Posterior vena cava (tissue), 2 donors: ENCODE data around the gene ST7L. TPM values are rescaled to one million over a fixed set of nuclear protein-coding genes. Genes with fewer than 3 reads are reported as not detected.
A peak's percentile ranks its signal among the peaks of the same experiment; 100 is the strongest.
"Not testable (repeated sequence)": the region's sequence is repeated elsewhere in the genome, so short reads cannot be mapped to it uniquely, and the experiment has no call there.

Experiments
- DNase-seq: peaks from one replicate; pipeline ENCODE4 v3.0.0-alpha.2; 2020; ENCODE audit warnings: low spot score
- intact Hi-C, 2 donors: fragments of 100-400 bp; cut with DNase I; formaldehyde crosslinking; loops; one replicate each; pipeline versions ENCODE4 v1.14.1 to v1.14.2; 2022 to 2023
- total RNA-seq, 2 donors: library from RNA; stranded (reverse); fragmentation: NEBNext Ultra II Directional; extraction: Animal tissue kit (Norgen Biotek cat#: 25700); gene quantifications; one replicate each; pipeline ENCODE4 v1.2.1, GENCODE V29; 2021
- donor health status: DM: yes; HTN: yes; CAD: no.
- donor health status: DM: yes; HTN: yes; CAD: no.

Gene ST7L
- total RNA-seq, 2 donors from 2014 or later, result 17.9 to 19.4 TPM

DNA sequence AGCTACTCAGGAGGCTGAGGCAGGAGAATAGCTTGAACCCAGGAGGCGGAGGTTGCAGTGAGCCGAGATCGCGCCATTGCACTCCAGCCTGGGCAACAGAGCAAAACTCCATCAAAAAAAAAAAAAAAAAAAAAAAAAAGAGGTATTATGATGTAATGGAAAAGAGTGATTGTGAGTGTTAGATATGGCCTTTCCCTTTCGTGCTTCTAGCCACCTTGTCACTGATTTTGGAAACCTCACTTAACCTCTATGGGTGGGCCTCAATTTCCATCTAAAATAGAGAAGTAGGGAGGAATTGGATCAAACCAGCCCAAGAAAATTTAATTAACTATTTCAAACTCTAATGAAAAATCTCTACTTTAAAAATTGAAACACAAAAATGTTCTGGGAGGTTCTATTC lies 5.6 kb upstream of the ST7L start:
- intact Hi-C loops, result loop anchor here in 1 of 2 donors (5.0 kb wide), 1 partner anchor 83 kb away; the partner anchor contains the start of gene RHOC
- not testable (repeated sequence) for DNase-seq

DNA sequence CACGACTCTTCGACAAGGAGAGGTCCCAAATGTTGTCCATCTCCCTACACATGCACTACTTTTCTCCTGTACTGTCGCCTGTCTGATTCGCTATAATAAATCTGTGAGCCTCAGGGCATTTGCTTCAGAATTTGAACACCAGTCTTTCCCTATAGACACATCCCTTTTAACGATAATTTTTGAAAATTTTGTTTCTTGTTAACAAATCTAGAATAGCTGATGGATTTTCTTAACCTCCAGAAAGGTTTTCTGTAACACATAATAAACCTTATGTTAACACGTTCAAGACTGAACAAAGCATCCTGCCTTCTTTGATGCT lies 1.4 kb upstream of the ST7L start:
- no peak for DNase-seq
- intact Hi-C loops, result loop anchor here in 1 of 2 donors (5.0 kb wide), 1 partner anchor 87 kb away; the partner anchor contains the start of gene RHOC

DNA sequence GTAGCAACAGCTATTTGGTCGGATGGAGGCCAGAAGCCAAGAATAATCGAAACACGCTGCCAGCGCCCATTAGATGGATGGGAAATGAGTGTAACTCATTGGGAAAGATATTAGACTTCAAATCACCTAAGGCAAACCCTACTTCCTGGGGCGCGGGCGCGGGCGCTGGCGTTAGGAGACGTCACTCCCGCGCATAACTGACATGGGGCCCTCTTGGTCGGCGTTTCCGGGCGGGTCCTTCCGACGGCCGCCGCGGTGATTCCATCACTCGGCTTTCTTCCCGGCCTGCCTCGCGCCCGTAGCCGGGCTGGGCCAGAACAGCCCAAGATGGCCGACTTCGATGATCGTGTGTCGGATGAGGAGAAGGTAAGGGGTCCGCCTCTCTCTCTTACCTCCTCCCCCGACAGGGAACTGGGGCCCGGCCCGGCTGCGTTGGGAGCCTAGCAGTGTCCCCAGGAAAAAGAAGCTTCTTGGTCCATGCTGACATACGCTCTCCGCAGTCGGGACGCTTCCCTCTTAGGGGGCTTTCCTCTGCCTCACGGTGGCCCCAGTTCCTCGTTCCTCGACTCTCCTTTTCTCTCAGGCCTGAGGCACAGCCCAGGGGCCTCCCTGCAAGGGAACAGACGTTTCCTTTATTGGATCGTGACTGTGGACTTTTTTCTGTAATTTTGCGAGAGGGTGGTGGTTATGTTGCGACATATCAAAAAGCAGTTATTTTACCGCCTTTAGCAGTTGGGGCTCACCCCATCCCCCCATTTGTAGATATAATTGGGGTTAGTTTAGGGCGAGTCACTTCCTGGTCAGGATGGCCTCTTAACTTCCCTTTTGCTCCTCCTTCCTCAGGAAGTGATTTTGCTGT lies 806 bp upstream of the ST7L start, which contains the start of gene CAPZA1:
TSS of gene CAPZA1 (plus strand) at position 315 of the 859 bp plus-strand sequence. CDS start at position 328, 13 bp downstream.
- DNase-seq, result peak; percentile 98
- intact Hi-C loops, result loop anchor here (5.0 to 10.0 kb wide), 2 partner anchors 88 to 235 kb away; partner anchors contain the start of gene RHOC (in 1 of the 2)

DNA sequence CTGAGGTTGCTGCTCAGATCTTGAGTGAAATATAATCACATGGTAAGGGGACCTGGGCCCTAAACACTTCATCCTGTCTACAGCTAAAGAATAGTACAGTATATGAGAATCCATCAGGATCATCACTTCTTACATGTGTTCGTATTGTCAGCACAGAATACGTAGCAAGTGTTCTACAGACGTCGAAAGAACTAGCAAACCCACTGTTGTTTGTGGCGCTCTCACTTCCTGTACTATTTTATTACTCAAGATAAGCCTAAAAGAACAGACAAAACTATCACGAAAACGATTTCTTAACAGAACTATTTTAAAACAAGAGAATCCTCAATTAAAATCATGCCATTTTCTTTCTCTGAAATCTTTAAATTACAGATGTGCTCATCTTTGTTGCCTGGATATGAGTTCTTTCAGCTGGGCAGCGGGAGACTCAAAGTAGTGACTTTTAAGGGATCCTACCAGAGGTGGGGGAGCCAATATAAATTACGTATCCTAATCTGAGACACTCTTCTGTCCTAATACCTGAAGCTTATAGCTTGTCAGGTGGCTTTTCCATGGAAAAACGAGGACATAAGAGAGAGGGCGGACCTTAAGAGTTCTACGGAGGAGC lies 724 bp downstream of the ST7L start:
- DNase-seq, result no peak
- intact Hi-C loops, result loop anchor here in 1 of 2 donors (10.0 kb wide), 1 partner anchor 233 kb away; no protein-coding TSS in a partner anchor

DNA sequence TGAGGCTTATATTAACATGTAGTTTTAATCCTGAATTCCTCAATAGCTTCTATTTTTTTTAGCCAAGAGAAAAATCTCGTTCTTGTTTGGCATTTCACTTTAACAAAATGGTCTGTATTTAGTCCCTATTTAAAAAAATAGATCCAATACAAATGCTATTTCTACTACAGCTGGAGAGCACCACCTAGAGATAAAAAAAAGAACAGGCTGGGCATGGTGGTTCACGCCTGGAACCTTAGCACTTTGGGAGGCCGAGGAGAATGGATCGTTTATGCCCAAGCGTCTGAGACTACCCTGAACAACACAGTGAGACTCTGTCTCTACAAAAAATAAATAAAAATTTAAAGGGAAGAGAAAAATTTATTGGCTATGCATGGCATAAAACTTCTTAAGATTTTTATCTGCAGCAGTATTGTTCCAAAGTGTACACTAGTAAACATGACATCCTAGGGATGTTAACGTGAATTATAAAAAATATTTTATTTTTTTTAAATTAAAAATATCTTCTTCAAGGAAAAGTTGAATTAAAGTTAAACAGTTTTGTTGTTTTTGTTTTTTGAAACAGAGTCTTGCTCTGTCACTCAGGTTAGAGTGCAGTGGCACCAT lies 4.4 kb downstream of the ST7L start:
- DNase-seq, result no peak
- intact Hi-C loops, result loop anchor here in 1 of 2 donors (10.0 kb wide), 1 partner anchor 230 kb away; no protein-coding TSS in a partner anchor

DNA sequence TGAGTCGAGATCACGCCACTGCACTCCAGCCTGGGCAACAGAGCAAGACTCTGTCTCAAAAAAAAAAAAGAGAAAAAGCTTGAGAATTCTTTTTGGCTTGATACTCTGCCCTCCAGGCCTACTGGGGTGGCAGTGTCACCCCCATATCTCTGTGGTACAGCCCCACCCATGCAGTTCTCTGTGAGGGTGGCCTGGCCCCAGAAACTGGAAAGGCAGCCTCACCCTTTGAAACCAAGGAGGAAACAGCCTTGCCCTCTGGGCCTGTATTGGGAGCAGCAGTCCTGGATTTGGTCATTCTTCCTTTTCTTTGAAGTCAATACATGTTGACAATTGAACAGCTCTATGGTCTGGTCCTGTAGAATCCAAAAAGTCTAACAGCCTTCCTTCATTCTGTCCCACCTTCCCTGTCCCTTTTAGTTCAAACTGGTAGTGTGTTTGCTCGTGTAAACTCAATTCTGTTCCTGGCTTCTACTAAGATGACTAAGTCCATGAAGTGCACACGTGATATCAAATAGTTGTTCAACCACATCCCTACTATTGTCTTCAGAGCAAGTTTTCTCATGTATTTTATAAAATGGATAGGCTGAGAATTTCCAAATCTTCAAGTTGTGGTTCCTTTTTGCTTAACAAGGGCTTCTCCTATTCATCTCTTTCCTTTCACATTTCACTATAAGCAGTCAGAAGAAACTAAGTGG lies 13.2 kb downstream of the ST7L start:
- DNase-seq, result no peak
- intact Hi-C loops, result no loop called here

DNA sequence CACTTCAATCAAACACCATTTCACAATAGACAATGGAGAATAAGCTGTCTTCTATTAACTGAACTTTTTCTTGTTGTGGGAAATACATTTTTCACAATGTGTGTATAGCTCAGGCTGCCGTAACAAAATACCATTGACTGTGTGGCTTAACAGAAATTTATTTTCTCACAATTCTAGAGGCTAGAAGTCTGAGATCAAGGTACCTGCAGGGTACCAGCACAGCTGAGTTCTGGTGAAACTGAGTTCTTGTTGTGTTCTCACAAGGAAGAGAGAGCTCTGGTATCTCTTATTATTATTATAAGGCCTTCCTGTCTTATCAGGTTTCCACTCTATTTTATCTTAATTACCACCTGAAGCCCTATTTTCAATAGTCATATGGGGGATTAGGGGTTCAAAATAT lies 15.4 kb downstream of the ST7L start:
- intact Hi-C loops, result no loop called here
- no peak for DNase-seq

DNA sequence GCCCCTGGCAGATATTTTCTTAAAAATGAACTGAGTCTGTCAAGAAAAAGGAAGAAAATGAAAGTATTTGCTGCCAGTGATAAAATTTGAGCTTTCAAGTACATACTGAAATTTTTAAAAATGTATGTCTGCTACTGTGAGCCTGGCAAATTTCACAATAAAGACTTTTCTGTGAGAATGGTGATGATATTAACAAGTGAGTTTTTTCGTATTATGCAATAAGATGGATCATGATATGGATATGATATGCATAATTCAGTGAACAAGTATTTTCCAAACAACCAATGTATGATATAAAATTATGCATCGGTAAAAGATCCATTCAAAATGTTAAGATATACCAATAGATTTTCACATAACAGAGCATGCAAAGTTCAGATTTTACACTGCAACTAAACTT lies 15.9 kb downstream of the ST7L start:
- intact Hi-C loops, result no loop called here
- no peak for DNase-seq

DNA sequence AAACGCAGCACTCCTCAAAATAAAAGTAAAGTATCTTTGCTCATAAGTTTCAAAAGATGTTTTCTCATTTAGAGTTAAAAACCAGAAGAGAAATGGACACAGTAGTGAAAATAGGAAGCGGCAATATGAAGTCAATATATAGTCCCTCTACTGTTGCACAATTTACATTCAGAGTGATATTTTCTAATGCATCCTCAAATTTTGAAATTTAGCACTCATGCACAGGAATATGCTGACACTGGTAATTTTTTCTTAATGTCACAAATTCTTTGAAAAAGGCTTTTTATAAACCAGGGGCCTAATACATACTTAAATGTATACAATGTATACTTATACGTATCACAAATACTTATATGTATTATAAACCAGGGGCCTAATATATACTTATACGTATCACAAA lies 19.5 kb downstream of the ST7L start:
- intact Hi-C loops, result no loop called here
- no peak for DNase-seq

DNA sequence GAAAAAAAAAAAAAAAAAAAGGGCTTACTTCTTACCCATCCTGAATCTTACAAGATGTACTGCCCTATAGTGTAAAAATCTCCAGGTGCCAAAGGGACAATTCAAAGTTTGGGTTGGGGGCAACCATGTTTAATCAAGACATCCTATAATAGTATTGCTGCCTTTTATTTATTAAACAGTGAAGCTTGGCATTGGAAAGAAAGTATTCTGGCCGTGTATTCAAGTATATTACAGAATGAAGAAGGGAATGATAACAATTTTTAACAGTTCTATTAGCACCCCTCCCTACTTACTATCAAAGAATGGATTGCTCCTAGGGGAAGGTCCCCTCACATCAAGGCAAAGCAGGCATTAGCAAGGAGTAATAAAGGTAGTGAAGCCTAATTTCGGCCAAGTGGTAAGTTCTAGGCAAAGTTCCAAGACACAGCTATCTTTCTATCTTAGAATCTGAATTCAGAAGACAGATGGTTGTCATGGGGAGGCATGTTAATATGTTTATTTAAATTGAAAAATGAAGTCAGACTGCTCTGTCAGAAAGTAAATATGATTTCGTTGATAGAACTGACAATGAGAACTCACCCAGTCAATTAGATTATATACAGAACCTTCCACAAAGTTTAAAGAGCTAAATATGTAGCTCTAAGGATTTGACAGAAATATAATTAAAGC lies 24.6 kb downstream of the ST7L start:
- DNase-seq, result no peak
- intact Hi-C loops, result no loop called here

DNA sequence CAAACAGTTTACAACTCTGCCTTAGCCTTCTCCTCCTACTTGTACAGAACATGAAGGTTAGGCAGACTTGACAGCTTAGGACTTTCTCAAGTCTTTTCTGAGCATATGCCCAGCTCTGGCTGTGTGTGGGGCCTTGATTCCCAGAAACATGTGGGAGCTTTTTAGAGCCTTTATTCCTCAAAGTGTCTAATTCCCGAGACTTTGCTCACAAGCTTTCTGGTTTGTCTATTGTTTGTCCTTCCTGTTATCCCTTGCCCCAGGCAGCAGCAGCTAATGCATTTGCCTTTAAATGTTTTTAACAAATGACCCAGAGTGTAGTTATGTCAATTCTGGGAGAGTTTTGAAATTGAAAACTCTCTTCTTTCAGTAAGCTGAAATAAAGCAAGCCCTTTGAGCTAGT lies 29.2 kb downstream of the ST7L start:
- intact Hi-C loops, result no loop called here
- DNase-seq, result no peak

DNA sequence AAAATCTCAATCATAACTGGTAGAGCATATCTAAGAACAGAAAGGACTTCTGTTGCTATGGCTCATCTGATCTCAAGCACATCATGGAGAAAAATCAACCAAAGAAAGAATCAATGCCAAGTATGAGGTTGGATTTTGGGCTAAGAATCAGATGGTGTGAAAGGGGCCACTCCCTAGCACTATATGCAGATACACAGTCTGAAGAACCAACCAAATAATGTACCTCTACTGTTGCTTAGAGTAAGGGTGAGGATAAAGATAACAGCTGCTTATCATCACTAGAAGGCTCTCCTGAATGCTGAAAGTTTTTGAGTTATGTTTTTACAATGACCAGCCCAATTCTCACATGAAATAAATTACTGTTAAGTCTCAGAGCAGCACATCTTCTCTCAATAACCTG lies 35.6 kb downstream of the ST7L start:
- intact Hi-C loops, result no loop called here
- no peak for DNase-seq

DNA sequence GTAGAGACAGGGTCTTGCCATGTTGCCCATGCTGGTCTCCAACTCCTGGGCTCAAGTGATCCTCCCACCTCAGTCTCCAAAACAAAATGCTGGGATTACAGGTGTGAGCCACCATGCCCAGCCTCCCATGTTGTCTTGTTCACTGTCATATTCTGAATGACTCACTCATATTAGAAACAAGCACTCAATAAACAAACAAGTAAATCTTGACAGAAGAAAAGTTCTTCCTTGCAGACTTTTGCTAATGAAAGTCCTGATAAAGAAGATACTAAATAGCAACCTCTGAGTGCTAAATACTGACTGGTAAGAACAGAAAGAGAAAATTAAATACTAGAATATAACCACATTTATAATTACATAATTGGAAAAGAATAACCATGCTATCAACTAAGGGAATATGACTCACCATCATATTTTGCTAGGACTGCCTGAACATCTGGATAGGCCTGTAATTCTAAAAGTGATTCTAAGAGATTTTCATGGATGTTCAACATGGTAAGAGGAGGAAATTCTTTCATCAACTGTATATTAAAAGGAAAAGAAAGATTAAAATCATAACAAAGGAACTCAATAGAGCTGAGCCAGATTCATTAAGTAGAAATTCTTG lies 37.3 kb downstream of the ST7L start:
- DNase-seq, result no peak
- intact Hi-C loops, result no loop called here

DNA sequence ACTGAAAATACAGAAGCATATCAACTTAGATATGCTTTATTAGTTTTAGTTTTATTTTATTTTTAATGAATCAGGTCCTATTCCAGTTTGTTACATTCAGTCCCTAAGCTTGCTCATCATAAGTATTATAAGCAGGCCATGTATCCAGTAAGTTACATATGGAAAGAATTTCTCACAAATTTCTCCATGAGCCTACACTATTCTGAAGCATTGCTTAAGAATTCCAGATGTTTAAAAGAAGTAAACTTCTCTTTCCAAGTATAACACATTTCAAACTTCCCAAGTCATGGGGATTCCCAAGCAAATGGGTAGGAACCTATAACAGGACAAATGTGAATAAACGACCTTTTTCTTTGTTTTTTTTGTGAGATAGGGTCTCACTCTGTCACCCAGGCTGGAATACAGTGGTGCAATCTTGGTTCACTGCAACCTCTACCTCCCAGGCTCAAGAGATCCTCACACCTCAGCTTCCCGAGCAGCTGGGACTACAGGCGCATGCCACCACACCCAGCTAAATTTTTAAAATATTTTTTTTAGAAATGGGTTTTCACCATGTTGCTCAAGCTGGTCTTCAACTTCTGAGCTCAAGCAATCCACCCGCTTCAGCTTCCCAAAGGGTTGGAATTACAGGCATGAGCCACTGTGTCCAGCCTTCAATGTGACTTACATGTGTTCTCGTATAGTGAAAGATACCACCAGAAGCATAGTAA lies 39.0 kb downstream of the ST7L start:
- DNase-seq, result no peak
- intact Hi-C loops, result no loop called here

DNA sequence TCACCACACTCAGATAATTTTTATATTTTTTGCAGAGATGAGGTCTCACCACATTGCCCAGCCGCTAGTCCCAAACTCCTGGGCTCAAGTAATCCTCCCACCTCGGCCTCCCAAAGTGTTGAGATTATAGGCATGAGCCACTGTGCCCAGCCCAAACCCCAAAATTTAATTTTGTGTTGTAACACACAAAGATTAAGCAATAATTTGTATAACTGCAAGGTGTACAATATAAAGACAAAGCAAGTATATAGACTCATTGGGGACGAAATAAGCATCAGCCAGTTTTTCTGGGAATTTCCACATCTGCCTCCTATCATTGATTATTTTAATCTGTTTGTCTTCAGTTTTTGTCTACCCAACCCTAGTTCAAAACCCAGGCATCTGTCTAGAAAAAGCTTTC lies 42.7 kb downstream of the ST7L start:
- intact Hi-C loops, result no loop called here
- DNase-seq, result no peak

DNA sequence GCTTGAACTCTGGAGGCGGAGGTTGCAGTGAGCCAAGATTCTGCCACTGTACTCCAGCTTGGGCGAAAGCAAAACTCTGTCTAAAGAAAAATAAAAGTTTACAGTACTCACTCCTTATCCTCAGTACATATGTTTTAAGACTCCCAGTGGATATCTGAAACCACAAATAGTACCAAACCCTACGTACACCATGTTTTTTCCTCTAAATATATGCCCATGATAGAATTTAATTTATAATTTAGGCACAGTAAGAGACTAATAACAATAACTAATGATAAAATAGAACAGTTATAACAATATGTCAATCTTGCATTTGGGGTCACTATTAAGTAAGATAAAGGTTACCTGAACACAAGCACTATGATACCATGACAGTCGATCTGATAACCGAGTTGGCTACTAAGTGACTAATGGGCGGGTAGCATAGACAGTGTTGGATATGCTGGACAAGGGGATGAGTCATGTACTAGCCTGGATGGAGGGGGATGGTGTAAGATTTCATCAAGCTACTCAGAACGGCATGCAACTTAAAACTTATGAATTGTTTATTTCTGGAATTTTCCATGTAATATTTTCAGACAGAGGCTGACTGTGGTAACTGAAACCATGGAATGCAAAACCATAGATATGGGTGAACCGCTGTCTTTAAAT lies 43.7 kb downstream of the ST7L start:
- DNase-seq, result no peak
- intact Hi-C loops, result no loop called here

DNA sequence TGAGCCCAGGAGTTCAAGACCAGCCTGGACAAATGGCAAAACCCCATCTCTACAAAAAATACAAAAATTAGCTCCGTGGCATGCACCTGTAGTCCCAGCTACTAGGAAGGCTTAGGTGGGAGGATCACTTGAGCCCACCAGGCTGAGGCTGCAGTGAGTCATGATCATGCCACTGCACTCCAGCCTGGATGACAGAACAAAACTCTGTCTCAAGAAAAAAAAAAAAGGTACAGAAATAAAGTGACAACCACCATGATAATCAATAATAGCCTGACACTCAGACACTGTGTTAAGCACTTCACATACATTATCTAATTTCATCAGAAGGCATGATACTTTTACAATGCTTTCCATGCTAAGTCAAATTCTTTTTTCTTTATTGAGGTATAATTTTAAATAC lies 53.1 kb downstream of the ST7L start:
- intact Hi-C loops, result no loop called here
- DNase-seq, result no peak

DNA sequence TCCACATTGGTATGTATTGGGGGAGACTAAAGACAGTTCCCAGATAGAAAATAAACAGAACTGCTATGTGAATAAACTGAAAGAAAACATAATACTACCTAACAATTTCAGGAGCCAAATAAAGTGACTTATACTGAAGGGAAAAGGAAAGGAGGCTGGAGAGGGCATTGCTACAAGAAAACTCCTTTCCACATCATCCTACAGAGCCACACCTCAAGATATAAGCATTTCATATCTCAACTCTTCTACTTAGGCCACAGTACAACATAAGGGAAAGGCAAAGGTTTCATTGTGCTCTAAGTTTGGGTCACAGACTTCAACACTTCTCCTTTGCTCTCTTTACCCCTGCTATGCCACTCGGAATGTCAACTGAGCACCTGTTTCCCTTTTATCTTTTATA lies 54.9 kb downstream of the ST7L start:
- no peak for DNase-seq
- intact Hi-C loops, result no loop called here
